GM12878 (cell line): ENCODE data around the gene RPL27A.

ENCODE experiments used
- ATF3 ChIP-seq: IDR thresholded peaks from 2 replicates; pipeline ENCODE4 v1.6.1; 2011; ENCODE audit warnings: low read depth, mild to moderate bottlenecking, low read length, moderate library complexity, borderline replicate concordance; ENCODE audit errors: extremely low read depth
- CTCF ChIP-seq, 3 experiments: IDR thresholded peaks in 2 of 3; conservative IDR thresholded peaks in 1 of 3; 2 replicates each; pipeline ENCODE4 v1.5.1; 2011; ENCODE audit warnings: low read depth in 3 of 3, low read length in 3 of 3, mild to moderate bottlenecking in 3 of 3, control low read depth in 2 of 3, moderate library complexity in 2 of 3, inconsistent platforms in 1 of 3, mixed read lengths in 1 of 3; ENCODE audit not compliant: control insufficient read depth in 2 of 3, insufficient read depth in 1 of 3; ENCODE audit errors: extremely low read depth in 1 of 3
- DPF2 ChIP-seq: fragments of 450-650 bp; IDR thresholded peaks from 2 replicates; pipeline ENCODE4 v1.6.1; 2017; ENCODE audit warnings: mild to moderate bottlenecking
- GABPA ChIP-seq: IDR thresholded peaks from 2 replicates; pipeline ENCODE4 v1.6.1; 2014; ENCODE audit warnings: antibody characterized with exemption, low read depth, mild to moderate bottlenecking, inconsistent platforms
- MTA2 ChIP-seq: fragments of 450-650 bp; IDR thresholded peaks from 2 replicates; pipeline ENCODE4 v1.6.1; 2016; ENCODE audit warnings: low read depth, mild to moderate bottlenecking, moderate library complexity
- NBN ChIP-seq: fragments of 450-650 bp; IDR thresholded peaks from 2 replicates; pipeline ENCODE4 v1.6.1; 2016
- POLR2A ChIP-seq: IDR thresholded peaks from 2 replicates; pipeline ENCODE4 v1.6.1; 2011; ENCODE audit warnings: low read depth, mild to moderate bottlenecking, low read length
- RB1 ChIP-seq: fragments of 450-650 bp; formaldehyde crosslinking; IDR thresholded peaks from 2 replicates; pipeline ENCODE4 v1.6.1; 2017; ENCODE audit warnings: mild to moderate bottlenecking, borderline replicate concordance
- RFX5 ChIP-seq: IDR thresholded peaks from 2 replicates; pipeline ENCODE4 v1.6.1; 2011; ENCODE audit warnings: low read depth, low read length, improper control_type of control experiment
- SP1 ChIP-seq: IDR thresholded peaks from one replicate; pipeline ENCODE4 v1.6.1; 2011; ENCODE audit warnings: low read depth, low read length
- TCF12 ChIP-seq: IDR thresholded peaks from 2 replicates; pipeline ENCODE4 v1.6.1; 2011; ENCODE audit warnings: low read depth, mild to moderate bottlenecking, low read length
- ZBTB33 ChIP-seq: fragments of 450-650 bp; IDR thresholded peaks from 2 replicates; pipeline ENCODE4 v1.6.1; 2017; ENCODE audit warnings: mild to moderate bottlenecking

GRCh38 chr11:8701891-8702597 lies 19.5 kb downstream of the RPL27A start:
- no peak for TF ChIP-seq CTCF (IDR thresholded peaks at IDR 0.05 in 2 of 3, conservative IDR thresholded peaks at IDR 0.05 in 1 of 3; ENCODE audit: control insufficient read depth in 2 of 3, extremely low read depth in 1 of 3, insufficient read depth in 1 of 3, low read depth in 3 of 3, low read length in 3 of 3)
- TF ChIP-seq ZBTB33 = no peak
- TF ChIP-seq SP1 = no peak
- no peak for TF ChIP-seq TCF12
- no peak for TF ChIP-seq POLR2A
- no peak for TF ChIP-seq GABPA
- TF ChIP-seq NBN = no peak
- no peak for TF ChIP-seq RB1
- no peak for TF ChIP-seq MTA2
- no peak for TF ChIP-seq DPF2
- no peak for TF ChIP-seq RFX5
- no peak for TF ChIP-seq ATF3
